ENCODE data around the gene HSH2D. TPM values are rescaled to one million over a fixed set of nuclear protein-coding genes. Genes with fewer than 3 reads are reported as not detected.

Gene HSH2D
- total and polyA plus RNA-seq, 9 donors: 0.20 to 1.3 (median 0.31) TPM

DNA sequence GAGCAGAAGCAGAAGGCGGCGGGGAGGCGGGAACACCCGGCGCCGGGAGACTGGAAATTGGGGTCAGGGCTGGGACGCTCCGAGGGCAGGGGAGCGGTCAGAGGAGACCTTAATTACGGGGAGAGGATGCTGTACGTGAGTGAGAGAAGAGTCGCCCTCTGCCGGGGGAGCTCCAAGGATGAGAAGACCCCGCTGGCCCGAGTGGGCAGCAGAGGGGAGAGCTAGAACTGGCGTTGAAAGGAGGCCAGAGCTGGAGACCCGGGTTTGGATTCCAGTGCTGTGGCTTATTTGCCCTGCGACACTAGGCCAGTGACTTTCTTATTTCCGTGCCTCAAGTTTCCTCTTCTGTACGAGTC, 42.3 kb downstream of the HSH2D start:
- Histone ChIP-seq H3K27me3 (no peaks in the 10 kb centered on the region), H3K9me3 (no peaks in the 10 kb centered on the region), H3K4me3 (peak overlapping the region; percentile 63), H3K4me1 (ENCODE audit: insufficient read depth) (no peaks in the 10 kb centered on the region), H3K27ac (peak overlapping the region in 1 of 2 donors; percentile 26), H3K36me3 (no peaks in the 10 kb centered on the region)
- intact Hi-C loops (cut with DNase I): loop anchor here in 2 of 4 donors (2.0 to 10.0 kb wide), 2 partner anchors 71 to 145 kb away; partner anchors contain the start of gene RAB8A (in 1 of the 2)
- 0% methylated on average over 20 of the region's 20 CpGs for WGBS, 3 donors
- TF ChIP-seq CTCF (IDR thresholded peaks at IDR 0.05) (peak in 1 of 3 donors; percentile 14), EP300 (IDR thresholded peaks at IDR 0.05) (no peak), POLR2A (IDR thresholded peaks at IDR 0.05) (no peak)
- peak; percentile 28 to 70 (median 43) for DNase-seq

DNA sequence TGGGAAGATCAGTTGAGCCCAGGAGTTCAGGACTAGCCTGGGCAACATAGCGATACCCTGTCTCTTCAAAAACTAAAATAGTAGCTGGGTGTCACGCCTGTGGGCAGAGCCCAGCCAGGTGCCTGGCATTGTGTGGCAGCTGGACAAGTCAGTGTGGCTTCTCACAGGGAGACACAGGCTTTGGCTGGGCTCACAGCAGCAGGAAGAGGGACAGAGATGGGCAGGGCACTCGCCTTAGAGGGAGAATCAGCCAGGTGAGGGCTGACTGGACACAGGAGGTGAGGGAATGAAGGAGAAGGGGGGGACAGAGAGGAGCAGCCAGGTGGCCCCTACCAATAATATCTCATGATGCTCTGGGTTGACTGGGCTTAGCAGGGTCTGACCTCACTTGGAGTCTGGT, 45.0 kb downstream of the HSH2D start:
- H3K4me3 ChIP-seq: no peak overlapping the region
- TF ChIP-seq EP300 (IDR thresholded peaks at IDR 0.05): no peak
- no peak for TF ChIP-seq CTCF (IDR thresholded peaks at IDR 0.05)
- no peak for TF ChIP-seq POLR2A (IDR thresholded peaks at IDR 0.05)
- intact Hi-C loops (cut with DNase I): loop anchor here in 1 of 4 donors (10.0 kb wide), 1 partner anchor 74 kb away; the partner anchor contains the start of gene RAB8A
- no peak overlapping the region for H3K27ac ChIP-seq
- no peaks in the 10 kb centered on the region for H3K27me3 ChIP-seq
- H3K36me3 ChIP-seq: no peaks in the 10 kb centered on the region
- H3K4me1 ChIP-seq (ENCODE audit: insufficient read depth): no peaks in the 10 kb centered on the region
- H3K9me3 ChIP-seq: no peaks in the 10 kb centered on the region
- no peak for DNase-seq
- WGBS, 3 donors: 92 to 95% (median 94%) methylated on average over 3 of the region's 3 CpGs

DNA sequence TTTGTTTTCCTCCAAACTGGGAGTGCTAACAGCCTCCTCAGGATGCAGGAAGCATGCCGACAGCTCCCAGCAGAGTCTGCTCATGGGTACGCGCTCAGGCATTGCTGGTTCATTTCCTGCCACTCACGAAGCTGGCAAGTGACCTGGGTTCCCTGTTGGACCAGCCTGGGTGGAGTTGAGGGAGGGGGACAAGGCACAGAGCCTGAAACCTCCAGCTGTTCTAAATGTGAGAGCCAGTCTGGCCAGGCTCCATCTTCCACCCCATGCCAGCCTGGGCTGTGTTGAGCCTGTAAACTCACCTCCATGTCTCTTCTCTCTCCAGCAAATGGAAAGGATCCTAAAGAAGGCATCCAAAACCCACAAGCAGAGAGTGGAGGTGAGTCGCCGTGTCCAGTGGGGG, 46.7 kb downstream of the HSH2D start:
- H3K9me3 ChIP-seq: no peaks in the 10 kb centered on the region
- H3K27me3 ChIP-seq: no peaks in the 10 kb centered on the region
- TF ChIP-seq CTCF (IDR thresholded peaks at IDR 0.05): no peak
- TF ChIP-seq EP300 (IDR thresholded peaks at IDR 0.05): no peak
- no peaks in the 10 kb centered on the region for H3K36me3 ChIP-seq
- DNase-seq: no peak
- intact Hi-C loops (cut with DNase I): no loop called here
- WGBS, 3 donors: 81 to 86% (median 82%) methylated on average over 6 of the region's 6 CpGs
- H3K4me1 ChIP-seq (ENCODE audit: insufficient read depth): no peaks in the 10 kb centered on the region
- no peak overlapping the region for H3K4me3 ChIP-seq
- no peak overlapping the region for H3K27ac ChIP-seq

DNA sequence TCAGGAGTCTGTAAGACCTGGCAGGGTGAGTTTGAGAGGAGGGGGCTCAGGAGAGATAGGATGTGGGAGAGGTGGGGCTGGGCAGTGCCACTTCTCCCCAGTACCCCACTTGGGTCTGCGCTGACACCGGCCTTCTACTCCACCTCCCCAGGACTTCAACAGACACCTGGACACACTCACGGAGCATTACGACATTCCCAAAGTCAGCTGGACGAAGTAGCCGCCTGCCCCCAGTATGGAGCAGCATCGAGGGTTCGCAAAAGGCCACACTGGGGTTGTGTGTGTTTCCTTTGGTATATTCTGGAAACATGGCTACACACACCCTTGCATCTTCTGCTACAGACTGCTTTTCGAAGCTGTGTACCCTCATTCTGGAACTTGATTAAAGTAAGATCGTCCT, 47.3 kb downstream of the HSH2D start:
- no peak for TF ChIP-seq EP300 (IDR thresholded peaks at IDR 0.05)
- TF ChIP-seq CTCF (IDR thresholded peaks at IDR 0.05): no peak
- TF ChIP-seq POLR2A (IDR thresholded peaks at IDR 0.05): no peak
- H3K9me3 ChIP-seq: no peaks in the 10 kb centered on the region
- H3K27ac ChIP-seq: no peak overlapping the region
- H3K36me3 ChIP-seq: no peaks in the 10 kb centered on the region
- intact Hi-C loops (cut with DNase I): no loop called here
- no peak for DNase-seq
- no peaks in the 10 kb centered on the region for H3K27me3 ChIP-seq
- 87 to 91% (median 90%) methylated on average over 10 of the region's 10 CpGs for WGBS, 3 donors
- no peak overlapping the region for H3K4me3 ChIP-seq
- no peaks in the 10 kb centered on the region for H3K4me1 ChIP-seq (ENCODE audit: insufficient read depth)

All from ovary (tissue), 9 donors.